HG03432 (cell line): ENCODE results near the gene ZNF41.

Experiments
- ATAC-seq: cut with Tn5 transposase; IDR thresholded peaks from one replicate; pipeline ENCODE4 v1.9.1; 2021; ENCODE audit warnings: mild to moderate bottlenecking, moderate library complexity; ENCODE audit not compliant: unreplicated experiment

ZNF41 gene

GRCh38 chrX:47413179-47413594 is 69.8 kb downstream of the ZNF41 start:
- ATAC-seq = no peak
